Aorta (tissue), 5 donors: Measurements from ENCODE around the gene SLC9C2. TPM values are rescaled to one million over a fixed set of nuclear protein-coding genes. Genes with fewer than 3 reads are reported as not detected.
"Not testable (repeated sequence)": the region's sequence is repeated elsewhere in the genome, so short reads cannot be mapped to it uniquely, and the experiment has no call there.

Experiments
- ATAC-seq: fragments of 200-7000 bp; cut with Tn5 transposase; one replicate; pipeline ENCODE4 v1.9.1; 2022; ENCODE audit warnings: moderate library complexity; ENCODE audit not compliant: low FRiP score
- DNase-seq, 2 donors: peaks; one replicate each; pipeline ENCODE4 v3.0.0-alpha.2; 2020
- H3K27ac ChIP-seq, 2 donors: one replicate each; pipeline ENCODE4 v1.5.1; 2013; ENCODE audit warnings: low read length in 2 of 2, mild to moderate bottlenecking in 2 of 2, moderate library complexity in 2 of 2, control low read depth in 1 of 2, inconsistent platforms in 1 of 2, low read depth in 1 of 2
- H3K27me3 ChIP-seq, 2 donors: one replicate each; pipeline ENCODE4 v1.6.1; 2013; ENCODE audit warnings: control low read depth in 1 of 2, low read length in 1 of 2, mild to moderate bottlenecking in 1 of 2, moderate library complexity in 1 of 2; ENCODE audit not compliant: insufficient read depth in 2 of 2, control insufficient read depth in 1 of 2
- H3K36me3 ChIP-seq, 2 donors: one replicate each; pipeline ENCODE4 v1.6.1; 2013; ENCODE audit warnings: control low read depth in 1 of 2, low read length in 1 of 2, mild to moderate bottlenecking in 1 of 2; ENCODE audit not compliant: insufficient read depth in 2 of 2, control insufficient read depth in 1 of 2
- H3K4me1 ChIP-seq, 2 donors: one replicate each; pipeline ENCODE4 v1.6.1; 2013; ENCODE audit warnings: low read length in 2 of 2, control low read depth in 1 of 2, mild to moderate bottlenecking in 1 of 2, moderate library complexity in 1 of 2; ENCODE audit not compliant: insufficient read depth in 2 of 2, control insufficient read depth in 1 of 2
- H3K4me3 ChIP-seq, 2 donors: one replicate each; pipeline ENCODE4 v1.5.1; 2013; ENCODE audit warnings: low read length in 2 of 2, control low read depth in 1 of 2, mild to moderate bottlenecking in 1 of 2
- H3K9me3 ChIP-seq: one replicate; pipeline ENCODE4 v1.6.1; 2013; ENCODE audit warnings: mild to moderate bottlenecking, low read length; ENCODE audit not compliant: control insufficient read depth
- WGBS, 2 donors: extraction: QIAGEN DNeasy Blood & Tissue Kit; methylation state at CpG; one replicate each; pipeline ENCODE4 v1.1.7; 2013; 5-methylcytosine and 5-hydroxymethylcytosine counted together
- intact Hi-C, 2 donors: fragments of 100-400 bp; cut with DNase I; formaldehyde crosslinking; loops; one replicate each; pipeline versions ENCODE4 v1.14.2 to v1.15.0; 2022
- polyA plus RNA-seq, 2 donors: library from polyadenylated mRNA; stranded (reverse); fragments of 200-250 nt; gene quantifications; one replicate each; pipeline ENCODE4 v1.2.3, GENCODE V29; 2013
- total RNA-seq, 2 donors: library from RNA; stranded (reverse); fragmentation: NEBNext Ultra II Directional; extraction: Animal tissue kit (Norgen Biotek cat#: 25700); gene quantifications; one replicate each; pipeline ENCODE4 v1.2.1, GENCODE V29; 2021
- donor health status: healthy with polysubstance abuse.
- donor health status: Bipolar disorder and iron deficiency.
- donor health status: DM: no; HTN: no; CAD: no.
- donor health status: DM: no; HTN: no; CAD: no.
- donor health status: DM: yes; HTN: yes; CAD: no.

The SLC9C2 gene
- total and polyA plus RNA-seq, 4 donors, result not detected

- Histone ChIP-seq H3K27me3 (no peaks in the 10 kb centered on the region), H3K9me3 (no peaks in the 10 kb centered on the region), H3K4me3 (no peak overlapping the region), H3K27ac (no peak overlapping the region), H3K4me1 (peaks cover 0 to 1% of the 10 kb centered on the region in 2 donors), H3K36me3 (no peaks in the 10 kb centered on the region)
- no peak for ATAC-seq
- intact Hi-C loops, result no loop called here
- DNase-seq, result no peak
Observed at GRCh38 chr1:173536223-173536622, 66.6 kb downstream of the SLC9C2 start.

GRCh38 chr1:173532237-173532636 is 70.6 kb downstream of the SLC9C2 start:
- DNase-seq, result no peak
- intact Hi-C loops, result no loop called here
- ATAC-seq, result no peak
- Histone ChIP-seq H3K27me3 (no peaks in the 10 kb centered on the region), H3K36me3 (no peaks in the 10 kb centered on the region), H3K27ac (no peak overlapping the region), H3K9me3 (no peaks in the 10 kb centered on the region), H3K4me1 (peaks cover 0 to 1% of the 10 kb centered on the region in 2 donors), H3K4me3 (no peak overlapping the region)

- DNase-seq (no peak), ATAC-seq (no peak)
- intact Hi-C loops, result no loop called here
- Histone ChIP-seq H3K36me3 (no peaks in the 10 kb centered on the region), H3K27me3 (no peaks in the 10 kb centered on the region), H3K27ac (no peak overlapping the region), H3K4me1 (peaks cover 0 to 1% of the 10 kb centered on the region in 2 donors), H3K9me3 (no peaks in the 10 kb centered on the region), H3K4me3 (no peak overlapping the region)
- WGBS, 2 donors, result 24 to 26% methylated on average over 4 of the region's 4 CpGs
Observed at GRCh38 chr1:173530795-173531693, 71.8 kb downstream of the SLC9C2 start.

- H3K36me3 ChIP-seq, result no peaks in the 10 kb centered on the region
- no peak for ATAC-seq
- 46 to 57% methylated on average over 4 of the region's 4 CpGs for WGBS, 2 donors
- no peak overlapping the region for H3K27ac ChIP-seq
- H3K27me3 ChIP-seq, result no peaks in the 10 kb centered on the region
- H3K4me3 ChIP-seq, result no peak overlapping the region
- no peaks in the 10 kb centered on the region for H3K9me3 ChIP-seq
- no peak for DNase-seq
- H3K4me1 ChIP-seq, result peaks cover 0 to 1% of the 10 kb centered on the region in 2 donors
- intact Hi-C loops, result no loop called here
Observed at GRCh38 chr1:173529106-173529505, 73.8 kb downstream of the SLC9C2 start.

GRCh38 chr1:173527151-173527826 is 75.6 kb downstream of the SLC9C2 start:
- 70 to 71% methylated on average over 3 of the region's 3 CpGs for WGBS, 2 donors
- no peaks in the 10 kb centered on the region for H3K9me3 ChIP-seq
- H3K27ac ChIP-seq, result no peak overlapping the region
- DNase-seq (no peak), ATAC-seq (no peak)
- no peak overlapping the region for H3K4me3 ChIP-seq
- no peaks in the 10 kb centered on the region for H3K36me3 ChIP-seq
- no peaks in the 10 kb centered on the region for H3K27me3 ChIP-seq
- intact Hi-C loops, result no loop called here
- peaks cover 0 to 1% of the 10 kb centered on the region in 2 donors for H3K4me1 ChIP-seq

- ATAC-seq (no peak), DNase-seq (no peak)
- Histone ChIP-seq H3K4me3 (no peak overlapping the region), H3K4me1 (no peaks in the 10 kb centered on the region), H3K9me3 (no peaks in the 10 kb centered on the region), H3K27me3 (no peaks in the 10 kb centered on the region), H3K36me3 (no peaks in the 10 kb centered on the region), H3K27ac (no peak overlapping the region)
- intact Hi-C loops, result no loop called here
- WGBS, 2 donors, result 4 to 18% methylated on average over 1 of the region's 1 CpG
Observed at GRCh38 chr1:173525926-173526325, 76.9 kb downstream of the SLC9C2 start.

GRCh38 chr1:173523329-173523728 is 79.5 kb downstream of the SLC9C2 start:
- Histone ChIP-seq H3K4me3 (no peak overlapping the region), H3K36me3 (no peaks in the 10 kb centered on the region), H3K9me3 (no peaks in the 10 kb centered on the region), H3K4me1 (no peaks in the 10 kb centered on the region), H3K27me3 (peaks cover 0 to 1% of the 10 kb centered on the region in 2 donors), H3K27ac (no peak overlapping the region)
- intact Hi-C loops, result no loop called here
- ATAC-seq, result no peak
- DNase-seq, result no peak
- WGBS, 2 donors, result 90 to 94% methylated on average over 3 of the region's 3 CpGs

GRCh38 chr1:173520799-173521198 is 82.1 kb downstream of the SLC9C2 start:
- intact Hi-C loops, result no loop called here
- DNase-seq (no peak), ATAC-seq (no peak)
- no peaks in the 10 kb centered on the region for H3K36me3 ChIP-seq
- 73 to 80% methylated on average over 2 of the region's 2 CpGs for WGBS, 2 donors
- H3K4me1 ChIP-seq, result no peaks in the 10 kb centered on the region
- no peaks in the 10 kb centered on the region for H3K9me3 ChIP-seq
- no peak overlapping the region for H3K4me3 ChIP-seq
- H3K27me3 ChIP-seq, result peaks cover 0 to 1% of the 10 kb centered on the region in 2 donors
- H3K27ac ChIP-seq, result no peak overlapping the region

GRCh38 chr1:173514503-173514902 is 88.4 kb downstream of the SLC9C2 start:
- H3K9me3 ChIP-seq, DNase-seq, H3K36me3 ChIP-seq, intact Hi-C loops, H3K27me3 ChIP-seq, H3K27ac ChIP-seq, H3K4me1 ChIP-seq, ATAC-seq, H3K4me3 ChIP-seq: not testable (repeated sequence)
- WGBS, 2 donors, result 90 to 98% methylated on average over 1 of the region's 1 CpG
